Heart left ventricle (tissue), 13 donors: Measurements from ENCODE around the gene SELENOF.

Source experiments
- POLR2A ChIP-seq, 2 donors: fragments of 450-650 bp; IDR thresholded peaks; one replicate each; pipeline ENCODE4 v1.6.1; 2017; ENCODE audit warnings: antibody characterized with exemption in 2 of 2, mild to moderate bottlenecking in 2 of 2, moderate library complexity in 2 of 2
- TF ChIP-seq, protein P1 (sequence below), 12 donors: fragments of 200-600 bp; sonication (generic) in 4 of 12; IDR thresholded peaks; one replicate each; pipeline versions ENCODE4 v1.5.0 to v1.8.0; 2018 to 2022; ENCODE audit warnings: antibody characterized with exemption in 12 of 12, mild to moderate bottlenecking in 5 of 12
- donor health status: ischemic (EF 13 %, LVEDD 7.1; RV severe dilation, severe dysfunction).
- donor health status: DM: no; HTN: yes; CAD: no.
- donor health status: DM: no; HTN: no; CAD: no.
- donor health status: ischemic (EF 25% LVEDD 6.9; RV normal size, moderate dysfunction).
- donor health status: ischemic (EF 25% LVEDD 5.7; RV mildly dilated, moderate dysfunction).
- donor health status: ischemic (EF 35%, LVEDD 5.7; RV mildly dilated, moderate dysfunction).
- donor health status: nonischemic (EF 11% LVEDD 7.7; RV severe dilation, severe dysfunction).
- donor health status: DM: yes; HTN: yes; CAD: no.
- donor health status: PGD.
- donor health status: ischemic (EF 29% LVEDD 5.4; RV normal size, mild dysfunction).
- donor health status: nonischemic (EF 23%, LVEDD 6.1; RV moderate dilation, normal function).

DNA sequence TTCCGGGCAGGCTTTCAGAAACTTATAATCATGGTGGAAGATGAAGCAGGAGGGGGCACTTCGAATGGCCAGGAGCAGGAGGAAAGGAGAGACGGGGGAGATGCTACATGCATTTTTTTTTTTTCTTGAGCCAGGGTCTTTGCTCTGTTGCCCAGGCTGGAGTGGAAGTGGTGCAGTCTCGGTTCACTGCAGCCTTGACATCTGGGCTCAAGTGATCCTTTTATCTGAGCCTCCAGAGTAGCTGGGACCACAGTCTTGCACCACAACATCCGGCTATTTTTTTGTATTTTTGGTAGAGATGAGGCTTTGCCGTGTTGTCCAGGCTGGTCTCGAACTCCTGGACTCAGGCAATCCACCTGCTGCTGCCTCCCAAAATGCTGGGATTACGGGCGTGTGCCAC, 61.6 kb downstream of the SELENOF start:
- no peak for TF ChIP-seq POLR2A (IDR thresholded peaks at IDR 0.05)
- TF ChIP-seq, protein P1, sequence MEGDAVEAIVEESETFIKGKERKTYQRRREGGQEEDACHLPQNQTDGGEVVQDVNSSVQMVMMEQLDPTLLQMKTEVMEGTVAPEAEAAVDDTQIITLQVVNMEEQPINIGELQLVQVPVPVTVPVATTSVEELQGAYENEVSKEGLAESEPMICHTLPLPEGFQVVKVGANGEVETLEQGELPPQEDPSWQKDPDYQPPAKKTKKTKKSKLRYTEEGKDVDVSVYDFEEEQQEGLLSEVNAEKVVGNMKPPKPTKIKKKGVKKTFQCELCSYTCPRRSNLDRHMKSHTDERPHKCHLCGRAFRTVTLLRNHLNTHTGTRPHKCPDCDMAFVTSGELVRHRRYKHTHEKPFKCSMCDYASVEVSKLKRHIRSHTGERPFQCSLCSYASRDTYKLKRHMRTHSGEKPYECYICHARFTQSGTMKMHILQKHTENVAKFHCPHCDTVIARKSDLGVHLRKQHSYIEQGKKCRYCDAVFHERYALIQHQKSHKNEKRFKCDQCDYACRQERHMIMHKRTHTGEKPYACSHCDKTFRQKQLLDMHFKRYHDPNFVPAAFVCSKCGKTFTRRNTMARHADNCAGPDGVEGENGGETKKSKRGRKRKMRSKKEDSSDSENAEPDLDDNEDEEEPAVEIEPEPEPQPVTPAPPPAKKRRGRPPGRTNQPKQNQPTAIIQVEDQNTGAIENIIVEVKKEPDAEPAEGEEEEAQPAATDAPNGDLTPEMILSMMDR (IDR thresholded peaks at IDR 0.05), result no peak
